ENCODE results near the gene ATP13A2.

ATP13A2 gene

DNA sequence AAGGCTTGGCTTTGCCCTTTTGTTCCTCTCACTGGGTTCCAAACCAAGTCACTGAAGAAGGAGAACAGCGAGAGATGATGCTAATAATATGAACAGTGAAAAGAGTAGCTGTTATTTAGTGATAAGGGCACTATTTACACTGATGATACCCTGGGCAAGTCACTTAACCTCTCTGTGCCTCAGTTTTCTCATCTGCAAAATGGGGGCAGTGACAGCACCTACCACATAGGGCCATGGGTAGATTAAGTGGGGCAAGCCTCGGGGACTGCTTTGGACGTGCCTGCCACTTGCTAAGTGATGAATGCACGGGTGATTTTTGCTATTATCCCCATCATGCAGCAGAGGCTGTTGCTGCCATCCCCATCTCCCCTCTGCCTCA lies 9.2 kb downstream of the ATP13A2 start:
- no peak for DNase-seq

DNA sequence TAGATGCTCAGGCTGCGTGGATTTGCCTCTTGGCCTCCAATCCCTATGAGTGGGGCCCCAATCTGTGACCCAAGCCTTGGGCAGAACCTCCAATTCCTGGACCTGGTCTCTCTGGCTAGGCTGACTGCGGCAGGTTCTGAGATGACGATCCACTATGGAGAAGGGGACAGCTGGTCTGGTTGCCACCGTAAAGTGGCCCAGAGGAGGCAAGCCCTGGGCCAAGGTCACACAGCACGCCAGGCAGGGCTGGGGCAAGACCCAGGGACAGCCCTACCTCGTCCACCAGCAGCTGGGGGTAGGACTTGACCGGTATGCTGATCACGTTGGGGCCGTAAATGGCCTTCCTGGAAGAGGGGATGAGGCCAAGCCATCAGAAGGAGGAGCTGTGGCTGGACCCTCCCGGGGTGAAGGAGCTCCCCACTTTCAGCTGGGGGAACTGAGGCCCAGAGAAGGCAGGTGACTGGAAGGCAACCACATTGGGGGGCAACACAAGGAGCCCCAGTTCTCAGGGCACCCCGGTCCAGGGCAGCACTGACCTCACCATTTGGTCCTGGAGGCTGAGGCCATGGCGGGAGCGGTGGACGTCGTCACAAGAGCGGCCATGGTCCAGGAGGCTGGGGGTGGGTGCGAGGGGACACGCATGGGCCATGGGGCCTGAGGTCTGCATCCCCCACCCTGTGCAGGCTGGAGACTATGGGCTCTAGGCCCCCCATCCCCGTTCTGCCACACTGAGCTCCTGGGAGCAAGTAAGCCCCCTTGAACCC lies 9.8 kb downstream of the ATP13A2 start:
- DNase-seq: no peak

DNA sequence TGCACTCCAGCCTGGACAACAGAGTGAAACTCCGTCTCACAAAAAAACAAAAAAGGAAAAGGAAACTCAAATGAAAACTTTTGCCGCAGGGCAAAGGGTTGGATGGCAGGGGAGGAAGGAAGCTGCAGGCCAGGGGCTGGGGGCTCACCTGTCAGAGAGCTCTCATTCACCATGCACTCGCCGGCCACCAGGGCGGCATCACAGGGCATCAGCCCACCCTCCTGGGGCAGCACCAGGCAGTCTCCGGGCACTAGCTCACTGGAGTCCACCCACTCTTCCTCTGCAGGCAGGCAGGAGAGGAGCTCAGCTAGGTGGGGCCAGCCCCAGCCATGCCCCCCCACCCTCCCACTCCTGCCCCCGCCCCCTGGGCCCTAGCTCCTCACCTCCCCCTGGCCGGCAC lies 11.9 kb downstream of the ATP13A2 start:
- DNase-seq: no peak

DNA sequence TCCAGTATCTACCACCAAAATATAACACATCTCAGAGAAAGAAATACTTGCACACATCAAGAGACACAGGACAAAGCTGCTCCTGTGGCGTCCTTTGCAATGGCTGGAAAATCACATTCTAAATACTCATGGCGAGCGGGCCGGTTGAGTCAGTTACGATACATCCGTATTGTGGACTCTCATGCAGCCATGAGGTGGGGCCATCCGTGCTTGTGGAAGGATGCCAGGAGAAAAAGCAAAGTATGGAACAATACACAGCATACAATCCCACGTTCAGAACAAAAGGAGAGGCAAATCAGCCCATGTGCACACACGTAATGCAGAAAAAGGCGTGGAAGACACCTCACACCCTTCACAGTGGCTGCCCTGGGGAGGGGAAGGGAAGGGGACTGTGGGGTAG lies 13.1 kb downstream of the ATP13A2 start:
- no peak for DNase-seq

DNA sequence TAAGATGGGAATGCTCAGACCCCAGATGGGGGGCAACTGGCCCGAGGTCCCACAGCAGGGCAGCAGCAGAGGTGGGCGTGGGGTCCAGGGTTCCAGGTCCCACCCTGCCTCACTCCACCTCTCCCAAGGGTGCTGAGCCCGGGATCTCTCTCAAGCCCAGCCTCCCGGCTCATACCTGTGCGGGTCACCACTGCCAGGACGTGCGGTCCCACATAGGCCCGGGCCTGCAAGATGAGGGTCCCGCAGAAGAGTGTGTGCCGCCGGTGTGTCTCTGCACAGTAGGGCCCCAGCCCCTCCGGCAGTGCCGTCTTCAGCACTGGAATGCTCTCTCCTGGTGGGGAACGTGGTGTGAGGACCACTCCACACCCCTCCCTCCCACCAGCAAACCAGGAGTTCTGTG lies 14.9 kb downstream of the ATP13A2 start:
- DNase-seq: no peak

DNA sequence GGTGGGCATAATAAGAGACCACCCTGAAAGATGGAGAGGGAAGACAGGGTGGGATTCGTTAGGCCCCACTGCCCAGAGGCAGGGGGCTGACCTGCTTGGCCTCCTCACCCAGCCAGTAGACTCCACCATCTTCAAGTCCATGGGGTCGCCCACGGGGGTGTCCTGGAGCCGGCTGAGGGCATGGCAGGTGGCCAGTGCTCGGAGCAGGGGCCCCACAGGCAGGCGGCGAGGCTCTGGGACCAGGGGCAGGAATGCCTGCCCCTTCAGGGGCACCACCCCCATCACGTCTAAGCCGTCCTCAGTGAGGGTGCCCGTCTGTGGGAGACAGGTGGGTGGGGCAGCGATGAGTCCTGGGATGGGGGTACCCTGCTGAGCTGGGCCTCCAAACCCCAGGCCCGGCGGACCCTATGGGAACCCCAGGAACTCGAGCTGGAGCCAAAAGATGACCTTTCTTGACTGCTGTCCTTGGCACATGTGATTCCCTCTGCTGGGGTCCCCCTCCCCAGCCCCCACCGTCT lies 18.1 kb downstream of the ATP13A2 start:
- no peak for DNase-seq

DNA sequence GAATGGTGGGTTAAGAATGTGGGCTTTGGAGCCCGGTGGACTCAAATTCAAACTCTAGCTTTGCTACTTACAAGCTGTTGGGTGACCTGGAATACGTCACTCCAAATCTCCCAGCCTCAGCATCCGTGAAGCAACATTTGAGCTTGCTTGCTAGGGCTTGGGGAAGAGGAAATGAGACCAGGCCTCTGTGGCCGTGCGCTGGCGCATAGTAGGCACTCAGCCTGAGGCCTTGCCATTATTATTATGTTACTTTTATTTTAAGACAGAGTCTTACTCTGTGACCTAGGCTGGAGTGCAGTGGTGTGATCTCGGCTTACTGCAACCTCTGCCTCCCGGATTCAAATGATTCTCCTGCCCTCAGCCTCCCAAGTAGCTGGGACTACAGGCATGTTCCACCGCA lies 19.1 kb downstream of the ATP13A2 start:
- no peak for DNase-seq

DNA sequence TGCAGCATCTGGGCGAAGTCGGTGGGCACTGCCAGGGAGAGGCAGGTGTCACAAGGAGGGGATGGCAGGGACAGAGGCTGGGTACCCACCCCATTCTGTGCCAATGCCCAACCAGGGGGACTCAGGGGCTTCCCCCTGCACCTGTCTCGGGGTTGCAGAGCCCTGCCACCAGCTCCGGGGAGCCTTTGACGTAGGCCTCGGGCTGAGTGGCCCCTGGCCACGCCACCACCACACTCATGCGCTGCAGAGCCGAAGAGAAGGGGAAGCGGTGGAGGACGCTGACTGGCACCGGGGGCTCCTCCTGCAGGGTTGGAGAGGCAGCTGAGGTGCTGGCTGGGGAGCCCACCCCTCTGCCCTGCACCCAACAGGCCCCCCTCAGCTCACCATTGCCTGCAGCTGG lies 19.6 kb downstream of the ATP13A2 start:
- no peak for DNase-seq

DNA sequence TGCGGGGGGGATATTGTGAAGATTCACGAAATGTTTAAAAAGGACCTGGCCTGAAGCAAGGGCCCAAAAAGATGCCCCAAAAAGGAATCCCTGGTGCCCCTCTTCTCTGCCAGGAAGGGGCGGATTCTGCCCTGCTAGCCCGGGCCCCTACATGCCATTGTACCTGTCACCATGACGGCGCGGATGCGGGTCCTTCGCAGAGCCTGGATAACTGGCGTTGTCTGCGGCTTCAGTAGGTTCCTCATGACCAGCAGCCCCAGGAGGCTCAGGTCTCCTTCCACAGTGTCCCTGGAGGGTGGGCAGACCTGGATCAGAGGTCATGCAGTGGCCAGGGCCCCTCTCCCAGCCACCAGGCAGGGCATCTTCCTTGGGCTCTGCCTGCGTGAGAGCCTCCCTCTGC lies 20.2 kb downstream of the ATP13A2 start:
- DNase-seq: no peak

DNA sequence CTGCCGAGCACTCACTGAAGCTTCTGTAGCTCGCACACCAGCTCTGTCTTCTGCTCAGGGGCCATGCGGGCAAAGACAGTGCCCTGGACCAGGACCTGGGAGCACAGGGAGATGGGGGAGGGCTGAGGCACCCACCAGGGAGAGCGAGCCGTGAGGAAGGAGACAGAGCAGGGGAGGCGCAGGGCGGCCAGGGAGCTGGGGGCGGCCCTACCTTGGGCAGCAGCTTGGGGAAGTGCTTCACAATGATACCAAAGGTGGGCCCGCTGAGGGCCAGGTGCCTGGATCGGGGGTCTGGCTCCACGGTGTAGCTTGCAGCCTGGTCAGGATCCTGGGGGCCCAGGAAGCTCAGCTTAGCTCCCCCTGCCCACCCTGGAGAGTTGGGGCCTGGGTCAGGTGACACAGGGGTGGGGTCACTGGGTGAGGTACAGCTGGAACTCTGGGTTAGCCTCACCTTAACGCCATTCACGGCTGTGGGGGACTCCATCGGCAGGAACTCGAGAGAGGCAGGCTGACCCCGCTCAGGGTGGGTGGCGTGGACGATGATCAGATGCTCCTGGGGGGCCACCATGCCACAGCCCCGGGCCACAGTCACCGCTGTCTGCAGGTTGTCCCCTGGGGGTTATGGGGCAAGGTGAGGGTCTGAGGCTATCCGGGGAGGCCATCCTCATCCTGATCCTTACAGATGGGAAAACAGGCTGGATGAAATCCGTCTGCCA lies 21.9 kb downstream of the ATP13A2 start:
- DNase-seq: no peak

DNA sequence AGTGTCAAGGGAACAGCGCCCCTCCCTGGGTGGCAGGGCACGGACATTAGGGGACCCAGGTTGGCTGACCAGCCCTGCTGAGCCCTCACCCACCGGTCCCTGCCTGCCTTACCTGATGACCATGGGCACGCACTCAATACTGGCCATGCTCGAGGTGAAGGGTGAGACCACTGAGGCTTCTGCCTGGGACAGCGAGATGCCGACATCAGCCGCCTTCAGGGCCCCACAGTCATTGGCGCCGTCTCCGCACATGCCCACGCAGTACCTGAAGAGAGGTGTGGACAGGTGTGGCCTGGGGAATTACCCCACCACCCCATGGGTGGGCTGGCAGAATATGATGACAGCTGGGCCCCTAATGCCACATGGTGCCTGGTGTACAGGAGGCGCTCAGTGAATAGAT lies 23.5 kb downstream of the ATP13A2 start:
- DNase-seq: no peak

DNA sequence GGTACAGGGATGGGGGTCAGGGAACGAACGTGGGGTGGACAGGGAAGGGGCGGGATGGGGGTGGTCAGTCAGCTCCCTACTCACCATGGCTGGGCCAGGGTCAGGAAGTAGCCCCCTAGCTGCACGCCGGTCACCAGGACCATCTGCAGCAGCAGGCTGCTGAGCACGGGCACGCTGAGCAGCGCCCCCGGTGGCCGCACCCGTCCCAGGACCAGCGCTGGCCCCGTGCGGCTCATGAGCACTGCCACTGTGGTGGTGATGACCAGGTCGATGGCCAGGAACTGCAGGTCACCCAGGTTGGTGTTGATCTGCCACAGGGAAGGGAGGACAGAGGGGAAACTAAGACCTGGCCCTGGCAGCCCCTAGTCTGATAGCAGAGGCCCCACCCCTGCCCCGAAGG lies 24.8 kb downstream of the ATP13A2 start:
- no peak for DNase-seq

DNA sequence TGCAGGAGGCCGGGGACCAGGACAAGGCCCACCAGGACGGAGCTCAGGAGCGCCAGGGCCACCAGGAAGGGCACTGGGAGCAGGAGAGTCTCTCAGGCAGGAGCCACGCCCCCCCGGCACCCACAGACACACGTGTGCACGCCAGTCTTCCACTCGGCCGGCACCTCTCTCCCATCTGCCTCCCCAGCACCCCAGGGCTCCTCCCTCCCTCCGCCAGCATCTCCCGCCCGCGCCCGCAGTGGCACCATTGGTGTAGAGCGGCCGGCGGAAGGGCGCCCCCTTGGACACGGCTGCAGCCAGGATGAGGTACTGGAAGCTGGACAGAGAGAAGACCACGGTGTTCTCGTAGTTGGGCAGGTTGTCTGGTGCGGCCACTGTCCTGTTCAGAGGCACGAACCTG lies 25.2 kb downstream of the ATP13A2 start:
- DNase-seq: no peak

DNA sequence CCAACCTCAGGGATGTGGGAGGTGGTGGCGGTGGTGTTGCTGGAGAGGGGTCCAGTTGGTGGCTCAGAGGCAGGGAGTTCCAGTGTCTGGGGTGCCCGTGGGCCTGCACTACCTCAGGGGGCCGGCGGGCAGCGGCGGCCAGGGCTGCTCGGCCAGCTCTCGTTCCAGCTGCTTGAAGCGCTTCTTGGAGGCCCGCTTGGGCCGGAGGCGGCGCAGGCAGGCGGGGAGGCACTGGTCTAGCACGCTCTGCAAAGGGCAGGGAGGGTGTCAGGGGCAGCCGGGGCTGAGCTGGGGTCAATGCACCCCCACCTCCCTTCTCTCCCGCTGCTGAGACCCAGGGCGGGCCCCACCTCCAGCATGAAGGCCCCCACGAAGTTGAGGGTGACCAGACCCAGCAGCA lies 25.6 kb downstream of the ATP13A2 start:
- no peak for DNase-seq

DNA sequence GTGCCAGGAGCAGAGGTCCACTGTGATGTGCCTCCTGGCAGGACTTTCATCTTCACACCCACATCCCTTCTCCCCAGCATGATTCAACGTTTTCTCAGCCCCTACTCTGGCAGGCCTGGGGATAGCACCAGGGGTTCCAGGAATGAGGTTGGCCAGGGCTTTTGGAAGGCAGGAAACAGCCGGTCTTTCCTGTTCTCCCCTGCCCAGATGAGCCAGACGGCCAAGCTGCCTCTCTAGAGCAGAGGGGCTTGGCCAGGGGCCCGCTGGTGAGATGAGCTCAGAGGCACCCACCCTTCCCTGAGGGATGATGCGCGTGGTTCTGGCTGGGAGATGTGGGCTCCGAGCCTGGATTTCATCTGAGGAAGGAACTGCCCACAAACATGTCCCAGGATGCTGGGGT lies 27.0 kb downstream of the ATP13A2 start:
- DNase-seq: no peak

DNA sequence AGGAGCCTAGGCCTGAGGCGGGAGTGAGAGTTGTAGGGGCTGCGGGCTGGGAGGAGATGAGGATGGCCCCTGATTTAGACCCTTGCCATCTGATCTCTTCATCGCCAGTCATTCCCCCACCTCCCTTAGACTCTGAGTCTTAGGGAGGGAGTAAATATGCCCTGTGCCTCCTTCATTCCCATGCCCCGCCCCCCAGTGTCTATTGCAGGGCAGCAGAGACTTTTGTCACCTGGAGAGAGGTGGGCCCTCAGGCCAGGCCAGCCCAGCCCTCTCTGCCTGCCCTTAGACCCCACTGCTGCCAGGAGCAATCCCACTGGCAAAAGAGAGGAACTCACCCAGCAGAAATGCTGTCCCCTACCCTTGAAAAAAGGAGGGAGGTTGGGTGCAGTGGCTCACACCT lies 28.1 kb downstream of the ATP13A2 start:
- no peak for DNase-seq

DNA sequence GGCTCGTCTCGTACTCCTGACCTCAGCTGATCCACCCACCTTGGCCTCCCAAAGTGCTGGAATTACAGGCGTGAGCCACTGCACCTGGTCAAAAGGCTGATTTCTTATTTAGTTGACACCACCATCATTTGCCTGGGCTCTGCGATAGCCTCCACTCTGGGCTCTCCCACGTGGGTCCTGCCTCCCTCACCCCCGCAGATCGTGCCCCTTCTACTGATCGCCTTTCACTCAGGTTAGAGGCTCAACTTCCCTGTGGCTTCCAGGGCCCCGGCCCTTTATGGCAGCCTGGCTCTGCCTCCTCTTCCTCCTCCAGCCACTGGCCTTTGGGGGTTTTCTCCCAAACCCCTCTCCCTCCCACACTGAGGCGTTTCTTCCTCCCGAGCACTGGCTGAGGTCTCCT lies 28.8 kb downstream of the ATP13A2 start:
- DNase-seq: no peak

DNA sequence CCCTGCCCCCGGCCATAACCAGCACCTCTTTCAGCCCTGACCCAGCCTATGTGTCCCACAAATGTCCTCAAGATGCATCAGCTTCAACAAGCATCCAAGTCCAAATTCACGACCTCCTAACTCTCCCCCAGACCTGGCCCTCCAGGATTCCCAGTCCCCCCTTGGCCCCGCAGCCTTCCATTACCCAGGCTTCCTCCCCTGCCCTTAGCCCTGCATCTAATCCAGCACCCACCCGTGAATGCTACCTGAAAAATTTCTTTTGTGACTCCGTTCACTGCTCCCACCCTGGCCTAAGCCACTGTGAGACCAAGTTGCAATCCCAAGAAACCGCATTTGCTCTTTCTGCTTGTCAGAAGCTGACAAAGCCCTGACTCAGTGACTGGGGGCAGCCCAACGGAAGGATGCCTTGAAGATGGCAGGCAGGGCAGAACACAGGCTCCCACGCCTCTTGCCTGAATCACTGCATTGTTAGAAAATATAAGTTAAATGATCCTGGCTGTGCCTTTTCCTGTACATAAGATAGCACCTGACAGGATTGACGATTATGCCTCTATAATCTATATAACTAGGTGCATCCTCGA lies 30.4 kb downstream of the ATP13A2 start:
- DNase-seq: no peak

DNA sequence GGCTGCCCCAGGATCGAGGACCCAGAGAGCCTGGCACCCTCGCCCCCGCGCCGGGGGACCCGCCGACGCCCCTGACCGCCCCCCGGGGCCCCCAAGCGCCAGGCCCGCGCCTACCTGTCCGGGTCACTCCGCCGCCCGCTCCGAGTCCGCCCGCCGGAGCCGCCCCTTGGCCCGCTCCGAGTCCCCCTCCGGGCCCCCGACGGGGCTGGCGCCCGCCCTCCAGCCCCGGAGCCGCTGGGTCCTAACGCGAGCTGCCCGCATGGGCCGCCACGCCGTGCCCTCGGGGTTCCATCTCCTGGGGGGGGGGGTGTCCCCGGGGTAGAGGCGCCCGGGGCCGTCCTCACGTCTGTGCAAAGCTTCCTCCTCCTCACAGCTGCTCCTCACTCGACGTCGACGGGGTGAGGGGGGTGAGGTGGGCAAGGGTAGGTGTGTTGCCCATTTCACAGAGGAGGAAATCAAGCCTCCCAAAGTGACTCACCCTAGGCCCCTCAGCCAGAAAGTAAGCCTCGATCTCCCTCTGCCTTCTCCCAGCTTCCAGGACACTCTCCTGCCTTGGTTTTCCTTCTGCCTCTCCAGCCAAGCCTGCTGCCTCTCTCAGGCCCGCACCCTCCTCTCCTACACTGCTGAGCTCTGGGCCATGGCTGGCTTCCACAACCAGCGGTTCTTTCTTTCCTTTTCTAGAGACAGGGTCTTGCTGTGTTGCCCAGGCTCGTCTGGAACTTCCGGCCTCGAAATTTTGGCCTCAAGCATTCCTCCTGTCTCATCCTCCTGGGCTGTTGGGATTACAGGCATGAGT lies 31.1 kb downstream of the ATP13A2 start, which contains the start of gene MFAP2:
Gene MFAP2 (minus strand): TSS at position 148 of the 796 bp plus-strand sequence. CDS start 2,347 bp downstream, outside the sequence.
- DNase-seq: no peak

DNA sequence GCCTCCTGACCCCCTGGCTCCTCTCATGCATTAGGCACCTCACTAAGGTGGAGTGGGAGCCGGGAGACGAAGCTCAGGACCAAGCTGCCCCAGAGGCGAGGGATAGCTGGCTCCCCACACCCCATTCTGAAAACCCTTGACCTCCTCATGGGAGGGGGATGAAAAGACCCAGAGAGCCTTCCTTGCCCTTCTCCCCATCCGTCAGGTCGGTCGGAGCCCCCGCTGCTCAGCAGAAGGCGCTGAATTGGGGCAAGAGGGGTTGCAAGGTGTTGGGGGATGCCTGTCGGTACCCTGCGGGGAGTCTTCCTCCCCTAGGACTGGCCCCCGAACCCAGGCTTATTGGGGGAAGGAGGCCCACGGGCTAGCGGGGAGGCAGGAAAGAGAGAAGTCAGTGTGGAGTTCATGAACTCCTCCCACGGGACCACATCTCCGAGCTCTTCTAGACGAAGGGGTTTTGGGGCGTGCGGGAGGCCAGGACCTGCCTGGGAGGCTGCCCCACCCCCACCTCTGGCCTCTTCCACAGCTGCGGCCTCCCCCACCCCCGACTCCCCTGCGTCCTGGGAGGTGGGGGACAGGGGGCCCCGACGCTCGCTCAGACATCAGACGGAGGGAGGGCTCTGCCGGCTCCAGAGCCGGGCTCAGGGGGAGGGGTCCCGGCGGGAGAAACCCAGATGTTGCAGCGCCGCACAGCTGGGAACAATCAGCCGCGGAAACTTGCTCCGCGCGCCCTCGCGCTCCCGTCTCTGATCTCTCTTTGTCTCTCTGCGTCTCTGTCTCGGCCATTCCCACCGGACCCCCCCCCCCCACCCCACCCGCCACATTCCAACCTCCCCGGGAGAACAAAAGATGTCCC lies 32.0 kb downstream of the ATP13A2 start:
- DNase-seq: no peak

DNA sequence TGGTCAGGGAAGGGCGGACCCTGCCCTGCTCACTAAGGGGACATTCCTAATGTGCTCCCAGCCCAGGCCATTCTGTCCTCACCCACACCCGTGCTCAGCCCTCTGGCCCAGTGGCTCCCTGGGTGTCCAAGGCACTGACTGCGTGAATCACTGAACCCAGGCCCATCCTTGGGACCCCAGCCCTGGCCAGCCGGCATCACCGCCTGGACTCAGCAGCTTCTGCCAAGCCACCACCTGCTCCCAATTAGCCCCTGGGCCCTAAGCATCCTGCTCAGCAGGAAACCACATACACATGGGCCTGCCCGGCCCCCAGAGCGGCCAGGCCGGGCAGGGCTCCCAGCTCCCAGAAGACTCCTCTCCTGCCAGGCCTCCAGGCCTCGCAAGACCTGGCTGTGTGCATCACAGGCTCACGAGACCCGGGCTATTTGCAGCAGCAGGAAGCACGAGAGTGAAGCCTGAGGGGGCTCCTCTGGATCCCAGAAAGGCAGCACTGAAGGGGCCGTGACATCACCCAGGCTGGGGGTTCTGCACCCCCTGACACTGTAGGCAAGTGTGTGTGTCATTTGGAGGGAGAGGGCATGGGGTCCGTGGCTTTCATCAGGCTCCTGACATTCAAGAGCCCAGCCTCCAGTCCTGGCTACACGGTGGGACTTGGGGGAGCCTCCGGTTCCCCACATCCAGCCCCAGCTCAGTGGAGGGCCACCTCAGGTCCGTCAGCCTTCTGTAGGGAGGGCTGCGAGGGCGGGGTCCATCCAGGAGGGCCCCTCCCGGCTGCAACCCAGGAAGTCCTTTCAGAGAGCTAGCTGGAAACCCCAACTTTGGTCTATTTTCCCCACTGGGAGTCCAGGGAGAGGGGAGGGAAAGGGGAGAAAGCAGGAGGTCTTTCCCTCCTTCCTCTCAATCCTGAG lies 32.9 kb downstream of the ATP13A2 start:
- DNase-seq: no peak

All from cerebellar nuclear complex (tissue), 1 donor.